ENCODE results near the gene EYA2. TPM values are rescaled to one million over a fixed set of nuclear protein-coding genes. Genes with fewer than 3 reads are reported as not detected.

The EYA2 gene
- total RNA-seq, 1 donor from 2014 or later: 15.4 TPM

GRCh38 chr20:47235853-47236638 is 341.4 kb downstream of the EYA2 start:
- peaks cover 8 to 13% of the 10 kb centered on the region in 2 donors for H3K4me1 ChIP-seq
- H3K27me3 ChIP-seq: no peaks in the 10 kb centered on the region
- no peak for DNase-seq (ENCODE audit: low spot score in 2 of 2)
- H3K4me3 ChIP-seq: no peak overlapping the region
- TF ChIP-seq CTCF (IDR thresholded peaks at IDR 0.05): no peak
- H3K27ac ChIP-seq: no peak overlapping the region
- intact Hi-C loops (cut with DNase I): no loop called here
- H3K36me3 ChIP-seq: peaks cover 27 to 61% of the 10 kb centered on the region in 2 donors
- H3K9me3 ChIP-seq: no peaks in the 10 kb centered on the region

GRCh38 chr20:47236639-47236900 is 341.9 kb downstream of the EYA2 start:
- no peak overlapping the region for H3K4me3 ChIP-seq
- H3K27me3 ChIP-seq: no peaks in the 10 kb centered on the region
- no peak for TF ChIP-seq CTCF (IDR thresholded peaks at IDR 0.05)
- H3K36me3 ChIP-seq: peaks cover 27 to 61% of the 10 kb centered on the region in 2 donors
- H3K9me3 ChIP-seq: no peaks in the 10 kb centered on the region
- H3K4me1 ChIP-seq: peaks cover 3 to 7% of the 10 kb centered on the region in 2 donors
- DNase-seq (ENCODE audit: low spot score in 2 of 2): no peak
- intact Hi-C loops (cut with DNase I): no loop called here
- H3K27ac ChIP-seq: peak overlapping the region in 1 of 2 donors; percentile 12

- no peak for DNase-seq (ENCODE audit: low spot score in 2 of 2)
- H3K9me3 ChIP-seq: no peaks in the 10 kb centered on the region
- no peak for TF ChIP-seq CTCF (IDR thresholded peaks at IDR 0.05)
- H3K4me3 ChIP-seq: no peak overlapping the region
- peaks cover 27 to 64% of the 10 kb centered on the region in 2 donors for H3K36me3 ChIP-seq
- no peak overlapping the region for H3K27ac ChIP-seq
- no peaks in the 10 kb centered on the region for H3K27me3 ChIP-seq
- H3K4me1 ChIP-seq: no peaks in the 10 kb centered on the region
- intact Hi-C loops (cut with DNase I): no loop called here
These were observed 343.1 kb downstream of the EYA2 start for GRCh38 chr20:47237715-47238114.

Other genes with a start within 250 kb of the EYA2 start
- gene SLC13A3, start 243.4 kb upstream of the EYA2 start, total RNA-seq: not detected
- gene TP53RK, start 205.4 kb upstream of the EYA2 start, total RNA-seq: 30.8 TPM
- 13.1 TPM for gene SLC2A10, start 185.2 kb upstream of the EYA2 start, total RNA-seq